GM18858 (cell line): ENCODE results near the gene WDR33.

ENCODE experiments used
- ATAC-seq: cut with Tn5 transposase; IDR thresholded peaks from one replicate; pipeline ENCODE4 v1.9.1; 2021; ENCODE audit not compliant: unreplicated experiment

The WDR33 gene

DNA sequence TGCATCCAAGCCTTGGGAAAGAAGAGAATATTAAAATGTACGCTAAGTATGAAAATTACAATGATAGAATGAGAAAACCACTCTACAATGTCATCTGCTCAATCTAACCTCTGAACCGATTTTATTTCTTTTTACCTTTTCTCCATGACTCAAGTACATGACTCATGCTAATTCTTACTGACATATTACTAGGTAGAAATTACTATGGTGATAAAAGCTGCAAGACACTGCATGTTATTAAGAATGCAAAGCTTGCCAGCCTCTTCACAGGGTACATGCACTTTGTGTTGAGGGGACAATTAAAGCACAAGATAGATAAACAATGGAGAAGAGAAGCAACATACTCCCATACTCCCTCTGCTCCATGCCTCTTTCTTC is 89.0 kb downstream of the WDR33 start:
- no peak for ATAC-seq

DNA sequence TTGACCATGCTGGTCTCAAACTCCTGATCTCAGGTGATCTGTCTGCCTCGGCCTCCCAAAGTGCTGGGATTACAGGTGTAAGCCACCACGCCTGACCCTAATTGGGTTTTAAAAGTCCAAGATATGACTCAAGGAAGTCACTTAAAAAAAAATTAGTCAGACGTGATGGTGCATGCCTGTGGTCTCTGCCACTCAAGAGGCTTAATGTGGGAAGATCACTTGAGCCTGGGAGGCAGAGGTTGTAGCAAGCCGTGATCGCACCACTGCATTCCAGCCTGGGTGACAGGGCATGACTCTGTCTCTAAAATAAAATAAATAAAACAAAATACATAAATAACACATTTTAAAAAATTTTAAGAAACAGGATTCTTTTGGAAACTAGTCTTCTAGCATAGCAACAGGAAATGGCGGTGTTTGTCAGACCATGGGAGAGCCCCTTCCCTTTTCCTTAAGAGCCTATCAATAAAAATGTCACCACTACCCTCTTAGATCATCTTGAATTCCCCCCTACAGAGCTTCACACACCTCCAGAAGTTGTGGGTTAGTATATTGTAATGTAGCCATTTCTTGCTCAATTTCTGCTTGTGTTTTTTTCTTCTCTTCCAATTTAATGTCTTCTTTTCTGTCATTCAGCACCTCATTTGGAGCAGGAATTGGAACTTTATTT is 89.5 kb downstream of the WDR33 start:
- ATAC-seq = no peak

- no peak for ATAC-seq
Measured at GRCh38 chr2:127719301-127720218, 91.4 kb downstream of the WDR33 start.

DNA sequence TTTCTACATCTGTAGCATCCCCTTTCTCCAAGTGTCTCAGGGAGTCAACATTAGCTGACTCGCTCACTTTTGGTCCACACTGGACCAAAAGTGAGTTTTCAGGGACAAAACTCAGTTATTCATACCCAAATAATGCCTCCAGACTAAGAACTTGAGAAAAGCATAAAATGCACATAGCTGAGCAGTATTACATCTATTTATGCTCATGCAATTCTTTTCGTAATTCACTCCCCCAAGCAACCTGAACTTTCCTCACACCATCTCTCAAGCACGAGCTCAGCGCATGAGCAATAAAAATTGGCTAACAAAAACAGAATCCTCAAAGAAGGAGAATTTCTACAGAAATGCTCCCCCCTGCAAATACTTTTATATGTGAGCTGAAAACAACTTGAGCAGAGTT is 92.7 kb downstream of the WDR33 start:
- no peak for ATAC-seq

- no peak for ATAC-seq
Measured at GRCh38 chr2:127715778-127716449, 95.1 kb downstream of the WDR33 start.

GRCh38 chr2:127713562-127713961 is 97.4 kb downstream of the WDR33 start:
- ATAC-seq = no peak

DNA sequence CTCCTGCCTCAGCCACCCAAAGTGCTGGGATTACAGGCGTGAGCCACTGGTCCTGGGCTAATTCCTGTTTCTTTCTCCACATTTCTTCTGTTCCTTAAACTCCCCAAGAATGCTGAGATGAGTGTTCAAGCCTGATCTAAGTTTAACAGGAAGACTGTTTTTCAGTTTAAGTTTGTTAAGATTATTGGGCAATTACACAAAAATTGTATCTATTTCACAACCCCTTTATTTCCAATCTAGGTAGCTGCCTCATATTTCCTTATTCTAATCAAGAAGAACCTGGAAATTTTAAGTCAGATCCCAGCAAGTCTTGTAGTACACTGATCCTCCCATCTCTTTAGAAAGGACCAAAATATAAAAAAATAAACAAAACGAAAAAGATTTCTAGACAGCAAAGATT is 98.0 kb downstream of the WDR33 start:
- no peak for ATAC-seq

- no peak for ATAC-seq
Measured at GRCh38 chr2:127709336-127709735, 101.6 kb downstream of the WDR33 start.

GRCh38 chr2:127707890-127708648 is 102.9 kb downstream of the WDR33 start:
- no peak for ATAC-seq

DNA sequence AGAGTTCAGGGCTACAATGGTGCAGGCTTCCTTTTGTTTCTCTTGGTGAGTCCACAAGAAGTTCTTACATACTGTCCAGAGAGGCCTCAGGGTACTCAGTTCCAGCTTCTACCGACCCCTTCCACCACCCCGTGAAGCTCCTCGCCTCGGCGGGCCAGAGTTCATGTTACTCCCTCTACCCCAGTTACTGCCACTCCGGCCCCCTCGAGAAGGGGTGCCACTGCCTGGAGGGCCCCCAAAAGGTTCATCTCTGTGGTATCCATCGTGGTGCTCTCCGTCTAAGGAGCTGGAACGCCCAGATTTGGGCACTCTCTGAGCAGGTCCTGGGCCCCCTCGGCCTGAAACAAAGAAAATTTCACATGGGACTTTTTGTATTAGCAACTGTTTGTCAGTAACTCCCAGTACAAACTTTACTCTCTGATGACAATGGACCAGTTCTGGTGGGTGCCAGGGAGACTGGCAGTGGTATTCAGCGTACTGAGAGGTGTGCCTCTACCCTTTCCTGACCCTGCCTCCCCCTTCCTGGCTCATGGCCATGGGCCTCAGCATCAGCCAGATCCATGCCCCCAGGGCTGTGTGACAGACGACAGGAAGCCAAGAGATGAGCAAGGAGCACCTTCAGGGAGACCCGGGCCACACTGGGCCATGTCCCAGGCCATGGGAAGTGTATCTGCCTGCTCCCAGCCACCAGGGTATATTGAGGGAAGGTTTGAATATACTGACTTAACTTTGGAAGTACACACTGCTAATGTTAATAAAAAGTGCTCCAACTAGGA is 104.6 kb downstream of the WDR33 start:
- ATAC-seq = no peak

DNA sequence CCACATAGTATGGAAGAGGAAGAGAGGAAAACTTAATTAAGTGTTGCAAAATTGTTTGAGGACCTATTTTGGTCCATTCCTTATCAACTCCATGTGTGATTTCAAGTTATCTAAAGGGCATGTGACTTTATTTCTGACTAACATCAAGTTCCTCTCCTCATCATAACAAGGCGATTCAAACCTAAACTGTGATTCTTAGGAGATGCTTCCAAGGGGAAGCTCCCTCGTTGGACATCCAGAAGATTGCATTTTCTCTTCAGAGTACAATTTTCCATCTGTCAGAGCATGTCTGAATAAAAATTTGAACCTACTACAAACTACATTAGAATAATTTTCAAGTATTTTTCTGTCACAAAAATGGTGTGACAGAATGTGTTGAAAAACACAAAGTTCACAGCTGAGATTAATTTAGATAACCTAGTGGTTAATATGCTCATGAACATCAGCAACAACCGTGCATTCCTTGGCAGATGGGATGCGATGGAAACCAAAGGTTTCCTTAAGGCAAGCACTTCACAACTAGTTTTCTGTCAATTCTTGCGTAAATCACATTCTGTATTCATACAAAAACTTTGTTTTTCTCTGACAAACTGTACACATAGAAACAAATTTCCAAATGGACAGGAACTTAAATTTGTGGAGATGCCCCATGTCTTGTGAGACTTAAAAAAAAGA is 105.4 kb downstream of the WDR33 start:
- ATAC-seq = no peak

- ATAC-seq = no peak
Measured at GRCh38 chr2:127704641-127705390, 106.2 kb downstream of the WDR33 start.

GRCh38 chr2:127703282-127703681 is 107.7 kb downstream of the WDR33 start:
- no peak for ATAC-seq

- no peak for ATAC-seq
Measured at GRCh38 chr2:127702395-127703009, 108.5 kb downstream of the WDR33 start.

DNA sequence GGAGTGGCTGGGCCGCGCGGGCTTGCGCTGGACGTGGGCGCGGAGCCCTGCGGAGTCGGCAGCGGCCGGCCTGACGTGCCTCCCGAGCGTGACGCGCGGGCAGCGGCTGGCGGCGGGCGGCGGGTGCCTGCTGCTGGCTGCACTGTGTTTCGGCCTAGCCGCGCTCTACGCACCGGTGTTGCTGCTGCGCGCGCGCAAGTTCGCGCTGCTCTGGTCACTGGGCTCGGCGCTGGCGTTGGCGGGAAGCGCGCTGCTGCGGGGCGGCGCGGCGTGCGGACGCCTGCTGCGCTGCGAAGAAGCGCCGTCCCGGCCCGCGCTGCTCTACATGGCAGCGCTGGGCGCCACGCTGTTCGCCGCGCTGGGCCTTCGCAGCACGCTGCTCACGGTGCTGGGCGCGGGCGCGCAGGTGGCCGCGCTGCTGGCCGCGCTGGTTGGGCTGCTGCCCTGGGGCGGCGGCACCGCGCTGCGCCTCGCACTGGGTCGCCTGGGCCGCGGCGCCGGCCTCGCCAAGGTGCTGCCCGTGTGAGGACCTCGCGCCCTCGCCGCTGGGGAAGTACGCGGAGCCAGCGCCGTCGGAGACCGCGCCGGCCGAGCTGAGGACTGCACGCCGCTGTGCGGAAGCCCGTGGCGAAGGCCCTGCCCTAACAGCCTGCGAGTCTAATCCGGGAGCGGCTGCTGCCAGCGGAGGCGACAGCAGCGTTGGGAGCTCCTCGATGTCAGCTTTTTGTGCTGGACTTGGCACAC is 109.1 kb downstream of the WDR33 start:
- peak; percentile 30 for ATAC-seq

GRCh38 chr2:127701193-127701650 is 109.7 kb downstream of the WDR33 start, which contains the start of gene SFT2D3:
SFT2D3 (plus strand) TSS chr2:127701497; CDS start chr2:127701529, 32 bp downstream.
- peak; percentile 54 for ATAC-seq

- peak; percentile 53 for ATAC-seq
Measured at GRCh38 chr2:127700527-127701192, 110.3 kb downstream of the WDR33 start.
